GM19351 (cell line): ENCODE results near the gene YLPM1.
"Not testable (repeated sequence)": the region's sequence is repeated elsewhere in the genome, so short reads cannot be mapped to it uniquely, and the experiment has no call there.

Experiments used
- ATAC-seq: cut with Tn5 transposase; IDR thresholded peaks from one replicate; pipeline ENCODE4 v1.9.1; 2021; ENCODE audit warnings: mild to moderate bottlenecking, moderate library complexity; ENCODE audit not compliant: unreplicated experiment

YLPM1 gene

GRCh38 chr14:74762917-74763802 is at the start of gene YLPM1:
Gene YLPM1, plus strand, starts transcription at chr14:74763316. Its CDS starts 174 bp downstream, at chr14:74763490.
- peak; percentile 95 for ATAC-seq

GRCh38 chr14:74713395-74713735 is 49.8 kb upstream of the YLPM1 start:
- no peak for ATAC-seq

DNA sequence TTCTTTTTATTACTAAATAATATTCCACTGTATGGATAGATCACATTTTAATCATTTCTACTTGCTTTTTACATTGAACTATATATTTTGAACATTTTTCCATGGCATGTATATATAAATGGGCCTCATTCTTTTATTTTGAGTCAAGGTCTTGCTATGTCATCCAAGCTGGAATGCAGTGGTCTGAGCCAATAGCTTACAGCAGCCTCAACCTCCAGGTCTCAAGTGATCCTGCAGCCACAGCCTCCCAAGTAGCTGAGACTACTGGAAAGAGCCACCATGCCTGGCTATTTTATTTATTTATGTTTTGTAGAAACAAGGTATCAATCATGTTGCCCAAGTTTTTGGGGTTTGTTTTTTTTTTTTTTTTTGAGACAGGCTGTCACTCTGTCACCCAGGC is 42.6 kb upstream of the YLPM1 start:
- no peak for ATAC-seq

DNA sequence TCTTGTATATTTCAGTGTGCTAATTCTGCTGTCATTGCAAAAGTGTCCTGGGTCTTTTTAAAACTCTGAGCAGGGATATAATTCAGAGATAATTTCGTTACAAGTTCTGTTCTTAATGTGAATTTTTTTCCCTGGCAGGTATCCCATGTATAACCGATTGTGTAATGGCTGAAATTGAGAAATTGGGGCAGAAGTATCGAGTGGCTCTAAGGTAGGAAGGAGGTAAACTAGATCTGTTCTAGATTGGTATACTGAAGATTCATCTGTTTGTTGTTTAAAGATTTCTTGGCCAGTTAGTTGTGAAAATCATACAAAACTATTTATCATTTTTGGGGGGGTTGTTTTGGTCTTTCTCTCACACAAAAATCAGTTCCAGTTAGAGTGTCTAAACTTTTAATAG is 40.0 kb upstream of the YLPM1 start:
- no peak for ATAC-seq

DNA sequence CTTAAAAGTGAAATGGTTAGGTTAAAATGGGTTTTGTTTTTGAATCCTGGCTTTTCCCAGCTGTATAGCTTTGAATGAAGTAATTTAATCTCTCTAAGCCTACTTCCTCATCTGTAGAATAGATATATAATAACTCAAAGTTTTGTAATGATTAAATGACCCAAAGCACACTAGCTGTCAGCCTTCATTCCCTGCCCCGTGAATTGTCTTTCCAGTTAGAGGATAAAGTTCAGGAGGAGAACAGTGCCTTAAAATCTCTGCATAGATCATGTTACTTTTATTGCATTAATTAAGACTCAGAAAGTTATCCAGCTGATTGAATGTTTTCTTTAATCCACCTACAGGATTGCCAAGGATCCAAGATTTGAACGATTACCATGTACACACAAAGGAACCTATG is 30.7 kb upstream of the YLPM1 start:
- ATAC-seq, result no peak

DNA sequence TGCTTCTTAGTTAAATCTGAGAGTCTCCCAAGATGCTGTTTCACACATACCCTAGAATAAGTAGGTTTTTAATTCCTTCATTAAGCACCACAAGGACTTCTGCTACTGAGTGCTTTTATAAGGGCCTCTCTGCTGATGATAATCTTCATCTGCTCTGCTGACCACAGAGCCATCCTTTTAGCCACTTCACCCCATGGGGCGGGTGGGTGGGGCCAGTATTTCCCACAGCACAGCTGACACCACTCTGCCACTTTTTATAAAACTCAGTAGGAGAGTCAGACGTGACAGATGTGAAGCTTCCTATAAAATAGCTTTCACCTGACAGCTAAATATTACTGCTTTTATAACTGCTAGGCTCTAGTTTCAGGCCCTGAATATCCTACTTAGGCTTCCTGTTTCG is 29.9 kb upstream of the YLPM1 start:
- no peak for ATAC-seq

GRCh38 chr14:74735125-74735524 is 28.0 kb upstream of the YLPM1 start:
- ATAC-seq, result no peak

GRCh38 chr14:74737753-74738325 is 25.3 kb upstream of the YLPM1 start:
- no peak for ATAC-seq

DNA sequence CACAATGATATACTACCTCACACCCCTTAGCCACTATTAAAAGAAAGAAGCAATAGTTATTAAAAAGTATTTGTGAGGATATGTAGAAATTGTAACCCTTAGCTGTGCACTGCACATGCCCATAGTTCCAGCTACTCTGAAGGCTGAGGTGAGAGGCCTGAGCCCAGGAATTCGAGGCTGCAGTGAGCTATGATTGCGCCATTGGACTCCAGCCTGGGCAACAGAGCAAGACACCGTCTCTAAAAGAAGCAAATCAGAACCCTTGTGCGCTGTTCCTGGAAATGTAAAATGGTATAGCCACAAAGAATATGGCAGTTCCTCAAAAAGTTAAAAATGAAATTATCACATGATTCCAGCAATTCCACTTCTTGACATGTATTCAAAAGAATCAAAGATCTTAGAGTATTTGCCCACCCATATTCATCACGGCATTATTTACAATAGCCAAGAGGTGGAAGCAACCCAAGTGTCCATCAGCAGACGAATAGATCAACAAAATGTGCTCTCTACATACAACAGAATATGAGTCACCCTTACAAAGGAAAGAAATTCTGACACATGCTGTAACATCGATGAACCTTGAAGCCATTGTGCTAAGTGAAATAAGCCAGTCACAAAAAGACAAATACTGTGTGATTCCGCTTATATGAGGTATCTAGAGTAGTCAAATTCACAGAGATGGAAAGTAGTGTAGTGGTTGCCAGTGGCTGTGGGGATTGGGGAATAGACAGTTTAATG is 23.7 kb upstream of the YLPM1 start:
- no peak for ATAC-seq

- no peak for ATAC-seq
These were observed 15.9 kb upstream of the YLPM1 start for GRCh38 chr14:74747237-74747636.

- no peak for ATAC-seq
These were observed 9.0 kb upstream of the YLPM1 start for GRCh38 chr14:74754157-74754556.

DNA sequence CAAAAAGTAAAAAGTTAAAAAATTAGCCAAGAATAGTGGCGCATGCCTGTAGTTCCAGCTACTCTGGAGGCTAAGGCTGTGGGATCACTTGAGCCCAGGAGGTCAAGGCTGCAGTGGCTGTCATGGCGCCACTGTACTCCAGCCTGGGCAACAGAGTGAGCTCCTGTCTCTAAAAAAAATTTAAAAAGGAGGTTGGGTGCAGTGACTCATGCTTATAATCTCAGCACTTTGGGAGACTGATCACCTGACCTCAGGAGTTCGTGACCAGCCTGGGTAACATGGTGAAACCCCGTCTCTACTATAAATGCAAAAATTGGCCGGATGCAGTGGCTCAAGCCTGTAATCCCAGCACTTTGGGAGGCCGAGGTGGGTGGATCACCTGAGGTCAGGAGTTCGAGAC is 8.2 kb upstream of the YLPM1 start:
- no peak for ATAC-seq

DNA sequence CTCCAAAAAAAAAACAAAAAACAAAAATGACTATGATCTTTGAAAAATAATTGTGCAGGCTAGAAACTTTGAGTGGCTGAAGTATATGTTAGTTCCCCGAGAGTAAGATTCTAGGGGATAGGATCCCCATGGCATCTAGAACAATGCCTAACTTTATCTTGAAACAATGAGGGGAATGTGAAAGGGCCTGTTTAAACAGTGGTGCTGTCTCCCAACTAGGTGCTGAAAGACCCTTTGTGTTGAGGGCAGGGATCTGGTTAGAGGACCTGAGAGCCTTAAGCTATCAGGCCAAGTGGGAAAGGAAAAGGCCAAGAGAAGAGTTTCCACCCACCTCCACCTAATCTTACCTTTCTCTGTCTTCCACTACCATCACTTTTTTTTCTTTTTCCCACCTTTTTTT is 6.8 kb upstream of the YLPM1 start:
- no peak for ATAC-seq

GRCh38 chr14:74758505-74758904 is 4.6 kb upstream of the YLPM1 start:
- not testable (repeated sequence) for ATAC-seq

- ATAC-seq, result no peak
These were observed 851 bp downstream of the YLPM1 start for GRCh38 chr14:74763803-74764531.

- ATAC-seq, result no peak
These were observed 2.6 kb downstream of the YLPM1 start for GRCh38 chr14:74765721-74766120.

GRCh38 chr14:74771399-74771798 is 8.3 kb downstream of the YLPM1 start:
- ATAC-seq, result no peak

DNA sequence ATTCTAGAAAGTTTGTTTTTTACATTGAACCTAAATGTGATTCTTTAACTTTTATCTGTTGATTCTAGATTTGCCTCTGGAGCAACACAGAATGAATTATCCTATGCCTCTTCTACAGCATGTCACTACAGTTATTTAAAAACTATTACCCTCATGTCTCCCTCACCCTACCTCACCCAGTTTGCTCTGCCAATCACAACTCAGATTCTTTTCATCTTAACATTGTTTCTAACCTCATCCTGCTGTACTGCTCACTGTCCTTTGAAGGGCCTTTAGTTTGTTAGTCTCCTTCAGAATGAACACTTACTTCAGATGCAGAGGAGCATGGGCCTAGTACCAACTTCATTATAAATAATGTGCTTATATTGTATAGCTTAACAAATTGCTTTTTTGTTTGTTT is 21.5 kb downstream of the YLPM1 start:
- no peak for ATAC-seq

DNA sequence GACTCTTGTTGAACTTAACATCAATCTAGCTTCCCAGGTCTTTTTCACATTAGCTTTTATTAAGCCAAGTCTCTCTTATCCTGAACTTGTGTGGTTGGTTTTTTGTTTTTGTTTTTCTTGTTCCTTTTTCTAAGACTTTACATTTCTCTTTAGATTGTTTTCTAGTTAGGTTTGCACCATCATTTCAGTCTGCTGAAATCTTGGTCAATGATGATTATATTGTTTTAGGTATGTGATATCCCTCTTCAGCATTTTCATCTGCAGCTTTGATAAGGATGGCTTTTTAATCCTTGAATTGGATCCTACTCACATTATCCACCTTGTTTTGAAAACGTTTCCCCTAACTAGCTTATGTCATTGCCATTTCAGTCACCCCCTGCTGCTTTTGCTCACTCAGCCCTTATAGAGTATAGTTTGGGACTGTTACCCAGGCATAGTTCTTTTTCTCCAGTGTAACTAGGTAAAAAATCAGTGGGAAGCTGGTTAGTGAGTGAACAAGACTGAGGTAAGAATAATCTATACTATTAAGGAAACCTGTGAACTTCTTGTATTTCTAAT is 22.0 kb downstream of the YLPM1 start:
- ATAC-seq, result no peak

GRCh38 chr14:74786796-74787315 is 23.7 kb downstream of the YLPM1 start:
- ATAC-seq, result no peak
